Activated naive CD4-positive, alpha-beta T cell treated with anti-CD3 and anti-CD28 coated beads, Interleukin-2, amount 50 U/mL, for 72 hours (primary cell): ENCODE data around the gene TOX4. TPM values are rescaled to one million over a fixed set of nuclear protein-coding genes. Genes with fewer than 3 reads are reported as not detected.

Experiments
- ATAC-seq, 2 donors: fragments of 150-1000 bp; cut with Tn5 transposase; 2 replicates each; pipeline ENCODE4 v1.10.0; 2021; ENCODE audit warnings: mild to moderate bottlenecking in 2 of 2, moderate library complexity in 2 of 2
- DNase-seq, 2 donors: peaks; one replicate each; pipeline ENCODE4 v3.0.0; 2021 to 2022; ENCODE audit warnings: low spot score in 2 of 2
- H3K27ac Mint-ChIP-seq, 2 donors: one replicate each; pipeline ENCODE4 v1.8.0; 2022; ENCODE audit warnings: mild to moderate bottlenecking in 2 of 2, mixed read lengths in 2 of 2
- H3K36me3 Mint-ChIP-seq, 2 donors: one replicate each; pipeline ENCODE4 v1.8.0; 2022; ENCODE audit warnings: mixed read lengths in 2 of 2
- H3K9me3 Mint-ChIP-seq, 2 donors: one replicate each; pipeline ENCODE4 v1.8.0; 2022; ENCODE audit warnings: mixed read lengths in 2 of 2
- total RNA-seq, 2 donors: library from RNA; stranded (reverse); gene quantifications; one replicate each; pipeline ENCODE4 v1.2.3, GENCODE V29; 2022

The TOX4 gene
- total RNA-seq, 2 donors from 2014 or later, result 80.8 to 104 TPM

DNA sequence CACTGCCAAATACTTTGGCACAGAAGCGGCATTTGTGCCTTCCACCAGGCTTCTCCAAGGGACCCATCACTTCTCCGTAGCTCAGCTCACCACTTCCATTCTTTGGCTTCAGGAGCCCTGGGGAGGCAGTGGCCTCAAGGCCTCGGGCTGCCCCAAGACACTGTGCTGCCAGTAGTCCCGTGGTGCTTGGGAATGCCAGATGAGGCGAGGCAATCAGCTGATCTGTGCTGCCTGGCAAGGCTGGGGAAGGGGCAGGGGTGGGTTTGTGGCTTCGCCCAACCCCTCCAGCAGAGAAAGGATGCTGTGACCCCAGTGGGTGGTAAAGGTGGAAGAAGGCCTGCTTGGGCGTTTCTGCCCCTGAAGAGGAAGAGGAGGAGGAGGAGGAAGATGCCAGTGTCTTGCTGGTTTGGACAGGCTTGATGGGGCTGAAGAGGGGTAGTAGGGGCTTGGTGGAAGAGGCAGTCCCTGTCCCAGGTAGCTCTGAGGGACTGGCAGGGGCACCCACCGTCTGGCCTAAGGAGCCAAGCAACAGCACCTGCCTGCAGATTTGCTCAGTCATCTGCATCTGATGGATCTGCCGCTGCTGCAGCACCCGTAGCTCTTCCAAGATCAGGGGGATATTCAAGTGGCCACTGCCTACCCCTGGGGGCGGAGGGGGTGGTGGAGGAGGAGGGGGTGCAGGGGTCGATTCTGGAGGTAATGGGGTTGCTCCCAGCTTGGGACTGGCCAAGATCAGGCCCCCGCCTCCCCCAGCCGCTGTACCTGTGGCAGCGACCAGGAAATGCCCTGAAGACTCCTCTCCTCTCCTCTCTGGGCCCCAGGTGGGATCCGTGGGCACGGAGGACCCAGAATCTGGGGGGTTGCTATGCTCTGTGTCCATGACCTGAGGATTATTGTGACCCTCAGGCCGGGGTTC lies 47.8 kb downstream of the TOX4 start:
- Mint-ChIP-seq H3K36me3 (no peaks in the 10 kb centered on the region), H3K27ac (peak overlapping the region in 1 of 2 donors; percentile 43), H3K9me3 (no peaks in the 10 kb centered on the region)
- ATAC-seq (no peak), DNase-seq (no peak)

DNA sequence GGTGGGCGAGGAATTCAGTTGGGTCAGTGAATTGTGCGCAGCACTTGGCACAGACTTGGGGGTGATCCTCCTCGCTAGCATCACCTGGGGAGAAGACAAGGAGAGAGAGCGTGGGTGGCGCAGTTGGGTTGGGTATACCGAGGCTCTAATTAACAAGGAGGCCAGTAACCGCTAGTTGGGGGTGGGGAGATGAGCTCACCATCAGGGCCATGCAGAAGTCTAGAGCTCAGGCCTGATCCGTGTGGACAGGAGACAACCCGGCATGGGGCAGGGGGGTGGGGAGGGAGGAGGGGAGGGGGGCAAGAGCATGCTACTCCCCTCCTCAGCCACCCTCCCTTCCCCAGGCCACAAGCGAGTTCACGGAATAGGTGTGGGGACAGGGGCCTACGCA lies 48.6 kb downstream of the TOX4 start:
- no peak for DNase-seq
- H3K9me3 Mint-ChIP-seq, result no peaks in the 10 kb centered on the region
- H3K27ac Mint-ChIP-seq, result peak overlapping the region; percentile 32 to 43

DNA sequence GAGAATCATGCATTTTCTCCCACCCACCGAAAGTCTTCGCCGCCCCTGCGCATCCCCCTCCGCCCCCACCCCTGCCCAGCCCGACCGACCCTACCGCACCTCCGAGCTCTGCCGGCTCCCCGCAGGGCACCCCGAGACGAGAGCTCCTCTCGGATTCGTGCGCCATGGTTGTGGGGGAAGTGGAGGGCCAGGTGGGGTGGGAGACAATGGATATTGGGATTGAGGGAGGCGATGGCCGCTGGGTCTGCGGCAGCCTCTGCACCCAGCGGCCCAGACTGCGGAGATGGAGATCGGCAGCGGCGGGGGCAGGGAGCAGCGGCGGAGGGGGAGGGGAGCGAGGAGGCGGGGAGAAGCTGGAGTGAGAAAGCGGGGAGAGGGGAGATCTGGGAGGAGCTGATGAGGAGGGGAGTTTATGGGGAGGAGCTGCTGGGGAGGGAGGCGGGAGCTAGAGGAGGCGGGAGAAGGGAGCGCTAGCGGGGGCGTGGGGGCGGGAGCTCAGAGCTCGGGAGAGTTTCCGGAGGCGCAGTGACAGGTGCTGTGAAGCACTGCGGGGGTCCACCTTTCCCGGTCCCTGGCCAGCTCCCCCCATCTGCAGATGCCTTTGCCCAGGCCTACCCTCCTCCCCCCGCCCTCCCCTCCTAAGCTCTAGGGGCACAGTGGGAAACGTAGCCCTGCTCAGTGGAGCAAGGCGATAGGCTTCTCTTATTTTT lies 49.1 kb downstream of the TOX4 start, which contains the start of gene SALL2:
TSS of gene SALL2 (minus strand) at position 385 of the 710 bp plus-strand sequence. CDS start at position 166, 219 bp downstream.
- H3K27ac Mint-ChIP-seq, result peak within 1 kb of the TSS; percentile 43 to 68

More for the DNA sequence above, 48.6 kb downstream of the TOX4 start:
- no peaks in the 10 kb centered on the region for H3K36me3 Mint-ChIP-seq
- no peak for ATAC-seq

DNA sequence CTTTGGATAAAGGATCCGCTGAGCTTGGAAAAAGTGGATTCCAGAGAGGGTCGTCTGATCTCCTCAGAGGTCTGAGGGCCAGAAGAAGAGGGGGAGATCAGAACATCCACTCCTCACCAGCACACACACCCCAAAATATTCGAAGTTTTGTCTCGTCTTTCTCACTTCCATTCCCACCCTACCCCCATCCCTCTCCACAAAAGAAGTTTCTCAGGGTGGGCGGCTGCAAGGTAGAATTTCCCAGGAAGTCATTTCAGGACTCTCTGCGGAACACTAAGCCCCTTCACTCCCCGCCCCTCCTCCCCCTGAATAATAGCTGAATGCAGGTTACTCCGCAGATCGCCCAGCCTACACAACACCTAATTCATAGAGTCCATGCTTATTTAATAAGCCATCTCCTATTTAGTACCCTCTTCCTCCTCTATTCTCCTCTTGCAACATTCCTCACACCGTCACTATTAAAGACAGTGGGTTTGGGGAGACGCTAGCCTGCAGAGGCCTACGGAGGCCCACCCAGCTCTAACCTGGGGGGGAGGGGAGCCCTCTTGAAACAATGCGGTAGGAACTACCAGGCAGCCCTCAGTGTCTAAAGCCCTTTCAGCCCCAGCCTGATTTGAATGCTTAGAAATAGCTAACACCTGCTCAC lies 49.8 kb downstream of the TOX4 start:
- DNase-seq, result no peak
- Mint-ChIP-seq H3K9me3 (no peaks in the 10 kb centered on the region), H3K27ac (peak overlapping the region in 1 of 2 donors; percentile 43), H3K36me3 (no peaks in the 10 kb centered on the region)
- no peak for ATAC-seq

More for the DNA sequence above, 49.1 kb downstream of the TOX4 start, which contains the start of gene SALL2:
- no peaks in the 10 kb centered on the region for H3K9me3 Mint-ChIP-seq
- DNase-seq (peak in 1 of 2 donors; percentile 64), ATAC-seq (peak; percentile 90 to 93)
- no peaks in the 10 kb centered on the region for H3K36me3 Mint-ChIP-seq

DNA sequence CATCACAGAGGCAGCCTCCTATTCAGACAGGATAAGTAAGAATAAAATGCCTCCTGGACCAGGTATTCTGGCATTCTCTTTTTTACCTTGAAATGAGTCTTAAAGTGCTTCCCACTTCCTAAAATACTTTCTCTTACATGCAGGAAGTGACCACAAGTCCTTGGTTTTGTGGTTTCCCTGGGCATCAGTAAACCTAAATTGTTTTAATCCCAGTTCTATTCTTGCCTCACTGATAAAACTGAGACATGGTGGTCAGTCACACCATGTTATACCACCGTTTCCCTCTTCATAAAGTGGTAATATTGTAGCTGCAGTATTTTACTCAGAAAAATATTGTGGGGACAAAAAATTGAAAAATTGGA lies 50.3 kb downstream of the TOX4 start:
- ATAC-seq (no peak), DNase-seq (no peak)
- Mint-ChIP-seq H3K9me3 (no peaks in the 10 kb centered on the region), H3K36me3 (no peaks in the 10 kb centered on the region), H3K27ac (peak overlapping the region in 1 of 2 donors; percentile 21)

DNA sequence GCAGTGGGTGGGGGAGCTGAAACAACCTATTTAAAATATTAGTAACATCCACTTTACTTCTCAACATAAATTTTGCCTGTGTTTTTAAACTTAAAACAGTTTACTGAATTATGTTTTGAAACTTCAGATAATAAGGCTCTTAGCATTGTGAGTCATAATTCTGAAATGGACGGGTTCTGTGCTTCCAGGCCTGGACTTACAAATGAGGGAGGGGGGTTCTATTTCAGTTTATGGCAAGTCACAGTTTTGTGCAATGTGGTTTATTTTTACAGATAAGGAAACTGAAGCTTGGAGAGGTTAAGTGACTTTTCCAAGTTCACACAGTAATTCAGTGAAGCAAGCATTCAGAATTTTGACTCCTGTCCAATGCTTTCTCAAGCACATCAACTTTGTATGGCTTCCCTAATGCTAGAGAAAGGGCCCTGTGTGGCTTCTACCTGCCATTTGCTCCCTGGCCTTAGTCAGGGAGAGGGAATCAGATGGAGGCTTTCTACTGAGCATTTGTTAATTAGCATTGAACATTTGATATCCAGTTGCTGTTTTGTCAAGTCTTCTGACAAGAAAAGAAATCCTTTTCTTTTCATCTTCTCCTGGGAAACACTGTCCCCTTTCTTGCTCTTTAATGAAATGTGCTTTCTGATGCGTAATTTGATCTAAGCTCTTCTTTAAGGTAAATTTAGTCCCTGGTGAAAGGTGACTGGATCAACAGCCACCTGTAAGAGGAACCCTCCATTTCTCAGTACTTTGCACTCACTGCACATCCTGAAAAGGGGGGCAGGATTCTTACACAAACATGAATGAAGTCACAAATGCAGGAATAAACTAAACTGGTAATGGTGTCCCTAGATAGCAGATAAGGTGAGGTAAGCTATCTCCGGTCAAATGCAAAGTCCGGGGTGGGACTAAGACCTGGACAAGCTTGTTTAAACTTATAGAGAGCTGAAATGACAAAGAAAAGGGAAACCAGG lies 51.7 kb downstream of the TOX4 start:
- no peak for DNase-seq
- Mint-ChIP-seq H3K36me3 (no peaks in the 10 kb centered on the region), H3K27ac (no peak overlapping the region), H3K9me3 (no peaks in the 10 kb centered on the region)
- ATAC-seq, result no peak

DNA sequence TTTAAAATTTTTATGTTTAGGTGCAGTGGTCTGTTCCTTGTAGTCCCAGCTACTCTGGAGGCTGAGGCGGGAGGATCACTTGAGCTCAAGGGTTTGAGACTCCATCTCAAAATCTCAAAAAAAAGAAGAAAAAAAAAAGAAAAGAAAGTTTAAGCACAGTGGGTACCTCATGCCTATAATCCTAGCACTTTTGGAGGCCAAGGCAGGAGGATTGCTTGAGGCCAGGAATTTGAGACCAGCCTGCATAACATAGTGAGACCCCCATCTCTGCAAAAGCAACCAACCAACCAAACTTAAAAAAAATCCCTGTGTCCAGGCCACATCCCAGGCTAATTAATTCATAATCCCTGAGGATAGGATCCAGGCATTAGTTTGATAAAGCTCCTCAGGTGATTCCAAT lies 52.5 kb downstream of the TOX4 start:
- Mint-ChIP-seq H3K9me3 (no peaks in the 10 kb centered on the region), H3K27ac (no peak overlapping the region), H3K36me3 (no peaks in the 10 kb centered on the region)
- DNase-seq (no peak), ATAC-seq (no peak)

DNA sequence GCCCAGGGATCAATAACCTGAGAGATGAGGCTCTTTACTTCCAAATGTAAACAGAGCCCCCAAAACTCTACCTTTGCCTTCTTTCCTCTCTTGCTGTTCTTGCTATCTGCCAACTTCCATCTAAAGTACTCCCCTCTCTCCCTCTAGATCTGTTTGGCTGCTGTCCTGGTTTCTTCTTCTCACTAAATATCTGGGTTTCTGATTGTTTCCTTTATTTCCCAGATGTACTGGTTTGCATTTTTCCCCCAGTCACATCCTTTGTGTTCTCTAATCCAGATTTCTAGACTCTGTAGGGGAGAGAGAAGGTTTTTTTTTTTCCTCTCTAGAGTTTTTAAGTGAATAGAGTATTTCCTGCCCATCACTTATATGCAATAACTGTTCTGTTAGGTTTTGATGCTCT lies 56.3 kb downstream of the TOX4 start:
- ATAC-seq, result no peak
- Mint-ChIP-seq H3K36me3 (peaks cover 5 to 6% of the 10 kb centered on the region in 2 donors), H3K27ac (no peak overlapping the region), H3K9me3 (no peaks in the 10 kb centered on the region)
- no peak for DNase-seq

DNA sequence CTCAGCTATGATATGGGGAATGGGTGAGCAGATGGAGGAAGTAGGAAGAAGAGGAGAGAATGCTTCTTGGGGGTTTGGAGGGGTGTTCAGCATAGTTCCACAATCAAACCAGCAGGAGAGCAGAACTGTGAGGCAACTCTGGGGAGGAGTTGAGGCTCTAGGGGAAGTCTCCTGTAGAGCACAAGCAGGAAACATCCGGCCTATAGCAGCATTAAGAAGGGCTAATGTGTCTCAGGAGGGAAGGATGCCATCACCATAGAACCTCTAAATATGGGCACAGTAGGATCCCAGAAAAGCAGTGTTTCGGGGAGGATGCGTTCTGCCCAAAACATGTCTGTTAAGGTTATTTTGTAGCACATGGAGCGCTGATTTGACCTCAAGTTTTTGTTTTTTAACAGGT lies 57.6 kb downstream of the TOX4 start:
- no peak for ATAC-seq
- H3K27ac Mint-ChIP-seq, result no peak overlapping the region
- H3K9me3 Mint-ChIP-seq, result no peaks in the 10 kb centered on the region
- H3K36me3 Mint-ChIP-seq, result peaks cover 5 to 6% of the 10 kb centered on the region in 2 donors
- no peak for DNase-seq

DNA sequence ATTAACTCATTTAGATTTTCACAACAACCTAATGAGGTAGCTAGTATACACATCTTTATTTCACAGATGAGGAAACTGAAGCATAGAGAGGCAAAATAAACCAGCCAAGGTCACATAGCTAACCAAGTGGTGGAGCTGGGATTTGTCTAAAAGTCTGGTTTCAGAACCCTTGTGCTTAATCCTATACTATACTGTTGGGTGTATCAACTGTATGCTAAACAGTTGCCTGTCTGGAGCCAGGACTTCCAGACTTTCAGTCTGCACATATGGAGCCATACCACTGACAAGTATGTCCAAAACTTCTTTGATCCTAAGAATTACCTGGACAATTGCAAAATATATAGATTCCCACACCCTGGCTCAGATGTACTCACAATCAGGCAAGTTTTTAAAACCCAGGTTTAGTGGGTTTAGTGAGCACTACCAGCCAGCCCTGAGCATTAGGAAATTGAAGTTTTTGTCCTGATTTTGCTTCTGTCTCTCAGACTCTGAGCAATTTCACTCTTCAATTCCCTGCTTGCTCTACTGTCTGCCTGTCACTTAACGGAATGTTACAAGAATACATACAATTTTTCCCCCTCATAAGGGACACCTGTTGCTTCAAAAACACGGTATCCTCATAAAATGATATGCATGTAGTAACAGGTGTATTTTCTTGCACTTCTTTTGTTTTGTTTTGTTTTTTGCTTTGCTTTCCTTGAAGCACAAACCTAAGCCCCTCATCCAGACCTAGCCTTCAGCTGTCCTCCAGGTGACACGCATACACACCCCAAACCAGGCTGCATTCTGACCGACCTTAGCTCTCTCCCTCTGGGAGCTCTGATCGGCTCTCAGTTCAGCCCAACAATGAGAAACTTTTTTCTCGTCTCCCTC lies 58.8 kb downstream of the TOX4 start:
- H3K27ac Mint-ChIP-seq, result no peak overlapping the region
- no peaks in the 10 kb centered on the region for H3K9me3 Mint-ChIP-seq
- ATAC-seq, result no peak
- no peak for DNase-seq
- peaks cover 5 to 6% of the 10 kb centered on the region in 2 donors for H3K36me3 Mint-ChIP-seq

DNA sequence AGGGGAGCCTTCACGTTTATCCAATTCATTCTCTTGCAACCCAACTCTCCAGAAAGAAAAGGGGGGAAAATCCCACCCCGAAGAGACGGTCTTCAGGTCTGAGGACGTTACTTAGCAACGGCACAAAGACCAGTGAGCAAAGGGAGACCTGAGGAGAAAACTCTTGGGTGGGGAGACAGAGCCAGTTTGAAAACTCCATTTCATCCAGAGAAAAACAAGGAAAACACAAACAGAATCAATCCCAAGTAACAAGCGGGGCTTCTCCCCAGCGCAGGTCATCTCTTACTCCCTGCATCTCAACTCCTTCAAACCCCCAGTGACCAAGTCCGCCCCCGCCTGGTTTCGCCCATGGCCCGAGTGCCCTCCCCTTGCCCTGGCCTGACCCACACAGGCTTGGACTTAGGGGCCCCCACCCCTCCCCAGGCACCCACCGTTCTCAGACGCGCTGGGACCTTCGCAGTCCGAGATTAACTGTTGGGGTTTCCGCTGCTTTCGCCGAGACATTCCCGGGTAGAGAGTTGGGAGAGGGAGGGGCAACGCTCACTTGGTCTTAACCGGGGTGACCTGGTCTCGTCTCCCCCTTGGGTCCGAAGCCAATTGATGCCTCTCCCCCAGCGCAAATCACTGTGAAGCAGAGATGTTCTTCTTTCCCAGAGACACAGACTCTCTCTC lies 59.6 kb downstream of the TOX4 start:
- H3K9me3 Mint-ChIP-seq, result no peaks in the 10 kb centered on the region
- DNase-seq (no peak), ATAC-seq (no peak)
- H3K36me3 Mint-ChIP-seq, result peaks cover 5 to 6% of the 10 kb centered on the region in 2 donors
- H3K27ac Mint-ChIP-seq, result no peak overlapping the region

DNA sequence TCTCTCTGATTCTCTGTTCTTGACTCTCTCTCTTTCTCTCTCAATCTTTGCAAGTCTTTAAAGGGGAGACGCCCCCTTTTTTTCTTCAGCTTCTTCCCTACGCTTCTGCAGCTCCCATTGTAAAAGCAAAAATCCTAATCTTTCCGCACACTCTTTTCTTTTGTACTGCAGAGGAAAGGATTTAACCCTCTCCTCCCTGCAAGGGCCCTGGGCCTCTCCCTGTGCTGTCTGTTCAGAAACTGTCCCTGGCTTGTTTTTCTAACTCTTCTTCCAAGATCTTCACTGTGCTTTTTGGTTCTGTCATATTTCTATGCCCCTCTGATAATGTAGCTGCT lies 60.1 kb downstream of the TOX4 start:
- DNase-seq (no peak), ATAC-seq (no peak)
- H3K27ac Mint-ChIP-seq, result no peak overlapping the region
- H3K9me3 Mint-ChIP-seq, result no peaks in the 10 kb centered on the region
- peaks cover 5 to 6% of the 10 kb centered on the region in 2 donors for H3K36me3 Mint-ChIP-seq

DNA sequence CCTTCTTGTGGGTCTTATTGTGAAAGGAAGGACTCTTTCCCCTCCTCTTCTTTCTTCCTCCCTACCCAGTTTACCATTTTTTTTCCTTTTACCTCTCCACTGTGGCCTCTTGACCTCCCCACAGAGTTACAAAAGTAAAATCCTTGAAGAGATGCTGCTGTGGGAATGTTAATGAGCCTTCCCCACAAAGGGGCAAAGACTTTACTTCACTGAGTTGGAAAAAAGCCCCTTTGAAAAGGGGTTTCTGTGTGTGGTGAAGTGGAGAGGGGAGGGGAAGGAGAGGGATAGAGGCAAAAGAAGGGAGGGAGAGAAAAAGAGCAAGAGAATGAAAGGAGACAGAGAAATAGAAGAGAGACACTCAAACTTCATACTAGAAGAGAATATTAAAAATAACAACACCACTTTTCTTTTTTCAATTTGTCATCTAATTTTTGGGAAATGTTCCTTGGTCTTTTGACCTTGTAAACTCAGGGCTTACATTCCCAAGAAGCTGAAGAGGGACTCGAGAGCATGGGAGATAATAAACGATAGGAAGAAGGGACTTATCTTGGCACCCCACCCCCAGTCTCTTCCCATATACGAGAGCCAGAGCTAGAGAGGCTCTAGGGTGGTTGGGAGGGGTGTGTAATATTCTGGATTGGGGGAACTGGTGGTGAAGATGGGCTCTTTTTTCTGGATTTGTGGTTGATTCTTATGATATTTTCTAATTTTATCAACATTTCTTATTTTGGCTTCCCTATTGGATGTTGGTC lies 62.4 kb downstream of the TOX4 start:
- Mint-ChIP-seq H3K9me3 (no peaks in the 10 kb centered on the region), H3K36me3 (peaks cover 5 to 6% of the 10 kb centered on the region in 2 donors), H3K27ac (no peak overlapping the region)
- DNase-seq, result no peak
- ATAC-seq, result no peak

DNA sequence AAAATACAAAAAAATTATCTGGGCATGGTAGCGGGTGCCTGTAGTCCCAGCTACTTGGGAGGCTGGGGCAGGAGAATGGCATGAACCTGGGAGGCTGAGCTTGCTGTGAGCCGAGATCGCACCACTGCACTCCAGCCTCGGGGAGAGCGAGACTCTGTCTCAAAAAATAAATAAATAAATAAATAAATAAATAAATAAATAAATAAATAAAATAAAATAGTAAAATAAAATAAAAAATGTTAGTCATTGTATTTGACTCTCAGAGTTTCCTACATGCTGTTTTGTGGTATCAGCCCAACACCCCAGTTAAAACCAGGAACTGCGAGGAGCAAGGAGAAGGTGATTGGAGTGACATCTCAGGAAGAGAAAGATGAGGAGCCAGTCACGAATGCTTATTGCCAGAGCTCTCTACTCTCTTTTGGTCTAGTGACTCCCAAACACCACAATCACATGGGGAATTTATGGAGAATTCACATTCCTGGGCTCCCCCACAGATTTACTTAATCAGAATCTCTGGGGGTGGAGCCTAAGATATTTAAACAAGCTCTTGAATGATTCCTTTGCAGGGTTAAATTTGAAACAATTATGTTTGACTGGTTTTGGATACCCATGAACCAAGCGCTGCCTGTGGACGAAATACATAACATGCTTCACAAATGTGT lies 64.5 kb downstream of the TOX4 start:
- H3K9me3 Mint-ChIP-seq, result no peaks in the 10 kb centered on the region
- no peak overlapping the region for H3K27ac Mint-ChIP-seq
- H3K36me3 Mint-ChIP-seq, result no peaks in the 10 kb centered on the region
- DNase-seq (no peak), ATAC-seq (no peak)
